ENCODE results near the gene SRGAP1. TPM values are rescaled to one million over a fixed set of nuclear protein-coding genes. Genes with fewer than 3 reads are reported as not detected.
A peak's percentile ranks its signal among the peaks of the same experiment; 100 is the strongest.

The SRGAP1 gene
- total RNA-seq, 1 experiment from 2014 or later, result 6.2 TPM

DNA sequence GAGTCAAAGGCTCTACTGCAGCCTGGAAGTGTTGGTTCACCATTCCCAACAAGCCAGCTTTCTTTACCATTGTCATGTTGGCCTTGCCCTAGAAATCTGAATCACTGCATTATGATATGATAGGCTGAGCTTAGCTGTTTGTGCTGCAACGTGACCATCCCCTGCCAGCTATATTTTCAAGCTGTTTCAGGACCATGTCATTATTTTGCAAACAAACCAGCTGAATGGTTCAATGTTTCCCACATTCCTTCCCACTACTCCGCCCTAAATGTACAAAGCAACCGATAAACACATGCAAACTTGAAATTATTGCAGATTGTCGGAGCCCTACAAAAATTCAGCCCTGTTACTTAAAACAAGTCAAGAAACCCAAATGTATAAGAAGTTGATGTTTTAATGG is 241.5 kb downstream of the SRGAP1 start:
- no peak for DNase-seq
- no peak overlapping the region for H3K27ac ChIP-seq
- H3K36me3 ChIP-seq, result peaks cover 8% of the 10 kb centered on the region
- no peaks in the 10 kb centered on the region for H3K27me3 ChIP-seq
- H3K4me3 ChIP-seq, result no peak overlapping the region
- peaks cover 27% of the 10 kb centered on the region for H3K4me1 ChIP-seq
- H3K9me3 ChIP-seq (replicated peaks), result no peaks in the 10 kb centered on the region

DNA sequence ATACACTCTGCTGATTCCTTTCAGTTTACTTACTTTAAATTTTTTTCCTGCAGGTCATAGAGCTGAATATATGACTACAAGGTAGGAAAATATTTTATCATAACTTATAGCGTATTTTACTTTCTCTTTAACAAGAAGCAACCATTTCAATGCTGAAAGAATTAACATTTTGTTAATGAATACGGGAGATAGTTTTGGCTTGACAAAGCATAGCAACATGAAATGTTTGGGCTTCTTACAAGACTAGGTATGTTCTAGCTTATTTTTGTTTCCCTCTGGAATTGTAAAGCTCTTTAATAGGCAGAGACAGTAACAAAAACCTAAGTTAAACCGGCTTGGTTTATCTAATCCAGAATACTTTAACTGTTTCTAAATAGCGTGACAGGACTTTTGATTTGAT is 242.4 kb downstream of the SRGAP1 start:
- no peak overlapping the region for H3K4me3 ChIP-seq
- H3K4me1 ChIP-seq, result peaks cover 30% of the 10 kb centered on the region
- peaks cover 5% of the 10 kb centered on the region for H3K36me3 ChIP-seq
- no peak for DNase-seq
- no peak overlapping the region for H3K27ac ChIP-seq
- H3K27me3 ChIP-seq, result no peaks in the 10 kb centered on the region
- H3K9me3 ChIP-seq (replicated peaks), result no peaks in the 10 kb centered on the region

GRCh38 chr12:64087761-64088160 is 243.3 kb downstream of the SRGAP1 start:
- no peak overlapping the region for H3K27ac ChIP-seq

DNA sequence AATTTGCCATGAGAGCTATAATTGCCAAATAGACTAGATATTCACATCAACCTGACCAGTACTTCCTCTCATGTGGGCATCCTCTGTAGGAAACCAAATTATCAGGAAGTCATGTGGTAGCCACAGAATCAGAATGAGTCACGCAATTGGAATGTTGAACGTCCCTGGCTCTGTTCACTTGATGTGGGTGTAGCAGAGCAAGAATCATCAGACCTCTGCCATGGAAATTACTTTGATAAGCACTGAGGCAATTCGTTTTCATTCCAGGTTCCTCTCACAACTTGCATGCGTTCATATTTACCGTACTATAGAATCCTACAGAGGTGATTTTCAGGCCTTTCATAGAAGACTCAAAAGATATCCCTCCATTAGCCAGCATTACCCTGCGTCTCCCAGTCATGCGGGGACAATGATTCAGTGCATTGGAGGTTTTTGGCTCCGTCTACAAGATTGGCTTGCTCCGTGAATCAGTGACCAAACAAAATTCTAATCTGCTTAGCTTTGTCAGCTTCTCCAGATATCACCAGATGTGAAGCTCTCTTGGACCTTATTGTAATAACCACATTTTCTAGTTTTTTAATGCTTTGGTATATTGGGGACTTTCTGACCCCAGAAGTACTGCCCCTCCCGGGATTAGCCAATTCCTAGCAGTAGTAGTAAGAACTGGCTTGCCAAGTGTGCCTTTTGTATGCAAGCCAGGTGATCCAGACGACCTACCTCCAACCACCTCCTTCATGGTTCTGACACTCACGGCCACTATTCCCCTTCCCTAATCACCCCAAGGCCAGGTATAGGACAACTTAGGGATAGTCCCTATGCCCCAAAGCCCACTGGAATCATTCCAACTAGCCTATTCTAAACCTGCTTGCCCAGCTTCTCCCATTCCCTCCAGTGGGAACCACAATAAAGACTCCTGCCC is 244.2 kb downstream of the SRGAP1 start:
- 0 out of 2 replicates have a peak, but pooled peaks cover under 1% of the 10 kb centered on the region for H3K36me3 ChIP-seq
- H3K4me1 ChIP-seq, result peaks cover 33% of the 10 kb centered on the region
- H3K4me3 ChIP-seq, result no peak overlapping the region
- no peaks in the 10 kb centered on the region for H3K27me3 ChIP-seq
- H3K9me3 ChIP-seq (replicated peaks), result no peaks in the 10 kb centered on the region
- H3K27ac ChIP-seq, result peak overlapping the region; percentile 22
- peak; percentile 67 to 73 for DNase-seq

More at GRCh38 chr12:64087761-64088160, 243.3 kb downstream of the SRGAP1 start:
- Histone ChIP-seq H3K27me3 (no peaks in the 10 kb centered on the region), H3K9me3 (replicated peaks) (no peaks in the 10 kb centered on the region), H3K4me1 (peaks cover 37% of the 10 kb centered on the region), H3K4me3 (no peak overlapping the region), H3K36me3 (peaks cover 5% of the 10 kb centered on the region)
- no peak for DNase-seq

DNA sequence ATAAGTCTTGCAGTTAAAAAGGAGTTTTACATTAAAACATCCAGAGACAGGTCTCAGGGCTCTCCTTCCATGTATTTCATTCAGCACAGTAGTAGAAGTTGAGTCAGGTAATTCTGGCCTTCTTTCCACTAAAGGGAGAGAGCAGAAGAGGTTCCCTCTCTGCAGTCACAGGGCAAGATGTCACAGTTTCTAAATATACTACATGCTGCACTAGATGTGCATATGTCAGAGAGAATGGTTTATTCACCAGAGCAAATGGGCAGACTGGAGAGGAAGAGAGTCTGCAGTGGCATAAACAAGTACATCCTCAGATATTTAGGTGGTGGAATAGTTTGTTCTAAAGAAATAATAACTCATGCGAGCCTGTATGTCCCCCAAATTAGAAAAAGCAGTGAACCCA is 245.5 kb downstream of the SRGAP1 start:
- H3K27ac ChIP-seq, result no peak overlapping the region
- no peak overlapping the region for H3K4me3 ChIP-seq
- DNase-seq, result no peak
- H3K4me1 ChIP-seq, result peaks cover 32% of the 10 kb centered on the region
- 0 out of 2 replicates have a peak, but pooled peaks cover 2% of the 10 kb centered on the region for H3K36me3 ChIP-seq
- no peaks in the 10 kb centered on the region for H3K27me3 ChIP-seq
- H3K9me3 ChIP-seq (replicated peaks), result no peaks in the 10 kb centered on the region

DNA sequence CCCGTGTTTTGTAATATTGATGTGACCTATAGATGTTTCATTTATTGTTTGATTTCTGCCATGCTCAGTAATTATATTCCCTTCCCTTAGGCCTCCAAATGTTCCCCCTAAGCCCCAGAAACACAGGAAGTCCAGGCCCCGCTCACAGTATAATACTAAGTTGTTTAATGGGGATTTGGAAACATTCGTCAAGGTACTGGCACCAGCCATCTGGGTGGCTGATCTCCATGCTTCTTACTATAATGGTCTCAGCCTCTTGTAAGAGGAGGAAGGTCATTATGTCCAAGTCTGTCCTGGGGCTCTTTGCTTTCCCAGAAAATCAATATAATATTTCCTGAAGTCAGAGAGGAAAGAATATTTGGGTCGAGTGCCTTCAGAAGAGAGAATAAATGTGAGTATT is 246.7 kb downstream of the SRGAP1 start:
- Histone ChIP-seq H3K9me3 (replicated peaks) (no peaks in the 10 kb centered on the region), H3K36me3 (0 out of 2 replicates have a peak, but pooled peaks cover 2% of the 10 kb centered on the region), H3K4me3 (no peak overlapping the region), H3K27me3 (no peaks in the 10 kb centered on the region), H3K4me1 (peaks cover 32% of the 10 kb centered on the region), H3K27ac (peak overlapping the region; percentile 29)
- DNase-seq, result peak in 1 of 2 experiments; percentile 37

GRCh38 chr12:64092507-64093196 is 248.2 kb downstream of the SRGAP1 start:
- Histone ChIP-seq H3K36me3 (0 out of 2 replicates have a peak, but pooled peaks cover 2% of the 10 kb centered on the region), H3K27me3 (no peaks in the 10 kb centered on the region), H3K27ac (no peak overlapping the region), H3K4me3 (no peak overlapping the region), H3K9me3 (replicated peaks) (no peaks in the 10 kb centered on the region), H3K4me1 (peaks cover 41% of the 10 kb centered on the region)
- DNase-seq, result no peak

- Histone ChIP-seq H3K4me3 (no peak overlapping the region), H3K36me3 (0 out of 2 replicates have a peak, but pooled peaks cover 2% of the 10 kb centered on the region), H3K27ac (no peak overlapping the region), H3K9me3 (replicated peaks) (no peaks in the 10 kb centered on the region), H3K4me1 (peaks cover 41% of the 10 kb centered on the region), H3K27me3 (no peaks in the 10 kb centered on the region)
- DNase-seq, result no peak
Observed at GRCh38 chr12:64093689-64094088, 249.2 kb downstream of the SRGAP1 start.

GRCh38 chr12:64097366-64098105 is 253.0 kb downstream of the SRGAP1 start:
- Histone ChIP-seq H3K4me1 (peaks cover 53% of the 10 kb centered on the region), H3K9me3 (replicated peaks) (no peaks in the 10 kb centered on the region), H3K4me3 (no peak overlapping the region), H3K27ac (peak overlapping the region; percentile 36; the same call in 1 of the 2 replicates), H3K36me3 (peaks cover 7% of the 10 kb centered on the region; the same call in 1 of the 2 replicates), H3K27me3 (no peaks in the 10 kb centered on the region)
- peak; percentile 70 to 72 for DNase-seq

- Histone ChIP-seq H3K27ac (peak overlapping the region; percentile 89), H3K4me1 (peaks cover 50% of the 10 kb centered on the region), H3K9me3 (replicated peaks) (no peaks in the 10 kb centered on the region), H3K4me3 (no peak overlapping the region), H3K36me3 (peaks cover 6% of the 10 kb centered on the region; the same call in 1 of the 2 replicates), H3K27me3 (no peaks in the 10 kb centered on the region)
- peak; percentile 73 to 80 for DNase-seq
Observed at GRCh38 chr12:64098709-64099354, 254.3 kb downstream of the SRGAP1 start.

DNA sequence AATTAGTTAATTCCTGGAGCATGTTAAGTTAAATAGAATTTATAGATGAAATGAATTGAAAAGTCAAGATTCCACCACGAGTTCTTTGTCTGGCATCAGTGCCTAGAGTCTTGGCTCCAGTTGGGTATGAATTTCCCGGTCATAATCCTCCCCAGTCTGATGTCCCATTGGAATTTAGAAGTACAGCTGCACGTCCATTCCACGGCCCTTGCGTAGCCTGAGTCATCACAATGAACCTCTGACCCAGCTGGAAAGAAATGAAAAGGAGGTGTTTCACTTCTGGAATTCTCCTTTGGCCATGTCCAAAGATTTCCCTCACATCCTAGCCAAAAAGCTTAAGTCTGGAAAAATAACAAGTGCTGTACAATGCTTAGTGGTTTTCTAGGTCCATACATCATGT is 254.9 kb downstream of the SRGAP1 start:
- H3K4me1 ChIP-seq, result peaks cover 55% of the 10 kb centered on the region
- H3K27ac ChIP-seq, result peak overlapping the region; percentile 89
- DNase-seq, result peak; percentile 71 to 72
- no peaks in the 10 kb centered on the region for H3K9me3 ChIP-seq (replicated peaks)
- no peak overlapping the region for H3K4me3 ChIP-seq
- peaks cover 6% of the 10 kb centered on the region; the same call in 1 of the 2 replicates for H3K36me3 ChIP-seq
- H3K27me3 ChIP-seq, result no peaks in the 10 kb centered on the region

- Histone ChIP-seq H3K4me3 (no peak overlapping the region), H3K36me3 (peaks cover 6% of the 10 kb centered on the region; the same call in 1 of the 2 replicates), H3K27me3 (no peaks in the 10 kb centered on the region), H3K9me3 (replicated peaks) (no peaks in the 10 kb centered on the region), H3K27ac (no peak overlapping the region), H3K4me1 (peaks cover 50% of the 10 kb centered on the region)
- no peak for DNase-seq
Observed at GRCh38 chr12:64102339-64102738, 257.8 kb downstream of the SRGAP1 start.

DNA sequence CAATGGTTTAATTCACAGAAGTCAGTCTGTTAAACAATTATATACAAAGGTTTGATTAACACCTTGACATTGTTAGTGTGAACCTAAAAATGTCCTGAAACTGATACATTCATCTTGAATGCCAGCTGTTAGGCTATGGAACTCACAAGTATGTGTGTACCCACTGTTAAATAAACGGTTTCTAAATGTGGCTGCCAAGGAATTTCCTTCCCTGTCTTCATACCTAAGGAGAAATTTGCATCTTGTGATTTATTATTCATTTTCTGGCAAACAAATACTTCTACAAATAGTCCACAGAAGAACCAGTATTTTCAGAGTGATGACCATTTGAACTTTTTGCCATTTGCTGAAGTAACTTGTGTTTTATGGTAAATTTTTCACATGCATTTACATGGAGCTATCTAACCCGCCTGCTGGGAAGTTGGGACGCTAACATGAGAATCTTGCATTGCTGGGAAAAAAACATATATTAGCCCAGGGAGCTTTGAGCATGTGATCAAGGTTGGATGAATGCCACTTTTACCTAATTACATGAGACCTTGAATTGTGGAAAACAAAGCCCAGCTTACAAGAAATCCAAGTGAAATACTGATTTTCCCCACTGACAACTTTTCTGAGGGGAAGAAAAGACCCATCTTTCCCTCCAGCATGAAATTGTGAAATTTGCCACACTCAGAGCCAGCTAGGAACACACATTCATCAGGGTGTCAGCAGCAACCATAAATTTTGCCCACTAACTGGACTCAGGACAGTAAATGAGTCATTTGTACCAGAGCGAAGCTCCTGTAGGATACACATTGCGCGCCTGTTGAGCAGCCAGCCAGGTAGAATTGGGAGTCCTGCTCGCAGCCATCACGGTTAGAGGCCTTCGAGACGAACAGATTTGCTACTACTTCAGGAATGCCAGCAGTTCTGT is 259.6 kb downstream of the SRGAP1 start:
- no peak overlapping the region for H3K4me3 ChIP-seq
- H3K4me1 ChIP-seq, result peaks cover 33% of the 10 kb centered on the region
- no peaks in the 10 kb centered on the region for H3K9me3 ChIP-seq (replicated peaks)
- H3K27ac ChIP-seq, result no peak overlapping the region
- H3K27me3 ChIP-seq, result no peaks in the 10 kb centered on the region
- DNase-seq, result no peak
- H3K36me3 ChIP-seq, result peaks cover 6% of the 10 kb centered on the region; the same call in 1 of the 2 replicates
